ENCODE data around the gene RBSN.
A peak's percentile ranks its signal among the peaks of the same experiment; 100 is the strongest.

RBSN gene

DNA sequence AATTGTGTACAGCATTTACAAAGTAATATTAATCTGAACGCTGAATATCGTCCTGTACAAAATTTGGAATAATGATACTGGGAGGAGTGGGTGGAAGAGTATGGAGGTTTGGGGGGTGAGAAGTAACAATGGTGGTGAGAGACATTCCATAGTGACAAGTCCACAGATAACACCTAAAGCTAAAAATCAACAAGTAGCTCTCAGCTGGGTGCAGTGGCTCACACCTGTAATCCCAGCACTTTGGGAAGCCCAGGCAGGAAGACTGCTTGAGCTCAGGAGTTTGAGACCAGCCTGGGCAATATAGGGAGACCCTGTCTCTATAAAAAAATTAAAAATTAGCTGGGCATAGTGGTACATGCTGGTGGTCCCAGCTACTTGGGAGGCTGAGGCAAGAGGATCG lies 38.9 kb downstream of the RBSN start:
- no peak for DNase-seq (ENCODE audit: low read depth in 2 of 2)

GRCh38 chr3:15056676-15057404 lies 42.1 kb downstream of the RBSN start:
- no peak for DNase-seq (ENCODE audit: low read depth in 2 of 2)

GRCh38 chr3:15055019-15055557 lies 43.9 kb downstream of the RBSN start:
- DNase-seq (ENCODE audit: low read depth in 2 of 2): peak; percentile 19 to 47

- no peak for DNase-seq (ENCODE audit: low read depth in 2 of 2)
These were observed 45.4 kb downstream of the RBSN start for GRCh38 chr3:15053541-15053940.

- DNase-seq (ENCODE audit: low read depth in 2 of 2): no peak
These were observed 46.4 kb downstream of the RBSN start for GRCh38 chr3:15052335-15053242.

DNA sequence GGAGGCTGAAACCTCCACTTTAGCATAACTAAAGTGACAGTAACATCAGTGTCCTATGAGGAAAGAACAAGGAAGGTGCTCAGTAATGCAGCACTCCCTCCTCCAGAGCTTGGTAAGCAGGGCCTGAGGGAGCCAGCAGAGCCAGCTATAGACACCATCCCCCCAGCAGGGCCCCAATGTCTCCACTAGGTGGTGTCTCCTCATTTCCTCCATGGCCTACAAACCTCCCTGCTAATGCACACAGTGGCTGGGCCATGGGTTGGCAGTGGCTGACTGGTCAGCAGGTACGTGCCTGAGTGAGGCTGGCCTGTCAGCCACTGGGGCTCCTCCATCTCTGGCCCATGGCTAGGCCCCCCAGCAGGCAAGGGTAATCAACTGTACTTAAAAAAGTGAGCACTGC lies 47.4 kb downstream of the RBSN start:
- DNase-seq (ENCODE audit: low read depth in 2 of 2): no peak

DNA sequence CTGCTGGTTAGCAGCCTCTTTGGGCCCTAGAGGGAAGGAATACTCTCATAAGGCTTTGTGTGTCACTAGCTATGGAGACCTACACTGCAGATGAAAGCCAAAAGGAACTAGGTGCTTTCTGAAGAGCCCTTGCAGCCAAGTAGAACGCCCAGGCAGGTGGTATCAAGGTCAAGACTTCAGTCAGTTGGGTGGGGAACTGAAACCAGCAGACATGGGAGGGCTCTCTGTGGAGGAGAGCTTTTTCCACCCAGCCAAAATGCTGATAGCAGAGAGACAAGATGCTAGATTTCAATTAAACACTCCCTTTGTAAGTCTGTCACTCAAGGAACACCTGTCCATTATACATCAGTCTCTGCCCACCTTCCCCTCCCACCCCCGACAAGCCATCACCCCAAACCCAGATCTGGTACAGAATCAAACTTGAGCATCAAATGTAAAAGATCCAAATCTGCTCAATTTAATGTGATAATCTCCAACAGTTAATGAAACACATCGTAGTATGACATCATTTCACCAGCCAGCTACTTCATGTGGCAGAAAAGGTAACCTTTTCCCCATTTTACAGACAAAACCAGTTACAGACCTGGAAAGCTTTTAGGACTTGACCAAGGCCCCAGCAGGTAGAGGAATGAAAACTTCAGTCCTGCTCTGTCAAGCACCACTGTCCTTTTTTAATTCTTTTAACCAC lies 48.4 kb downstream of the RBSN start:
- no peak for DNase-seq (ENCODE audit: low read depth in 2 of 2)

DNA sequence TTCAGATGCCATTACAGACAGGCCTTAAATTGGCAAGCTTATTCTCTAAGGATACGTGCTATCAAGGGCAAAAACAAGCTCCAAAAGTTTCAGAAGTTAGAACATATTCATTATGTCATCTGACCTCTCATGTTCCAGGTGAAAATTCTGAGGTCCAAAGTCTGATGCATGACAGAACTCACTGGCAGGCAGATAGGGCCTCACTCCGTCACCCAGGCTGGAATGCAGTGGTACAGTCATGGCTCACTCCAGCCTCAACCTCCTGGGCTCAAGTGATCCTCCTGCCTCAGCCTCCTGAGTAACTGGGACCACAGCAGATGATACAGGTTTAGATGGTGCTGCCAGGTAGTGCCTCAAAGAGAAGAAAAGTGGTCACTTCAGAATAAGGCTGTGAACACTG lies 49.4 kb downstream of the RBSN start:
- DNase-seq (ENCODE audit: low read depth in 2 of 2): no peak

DNA sequence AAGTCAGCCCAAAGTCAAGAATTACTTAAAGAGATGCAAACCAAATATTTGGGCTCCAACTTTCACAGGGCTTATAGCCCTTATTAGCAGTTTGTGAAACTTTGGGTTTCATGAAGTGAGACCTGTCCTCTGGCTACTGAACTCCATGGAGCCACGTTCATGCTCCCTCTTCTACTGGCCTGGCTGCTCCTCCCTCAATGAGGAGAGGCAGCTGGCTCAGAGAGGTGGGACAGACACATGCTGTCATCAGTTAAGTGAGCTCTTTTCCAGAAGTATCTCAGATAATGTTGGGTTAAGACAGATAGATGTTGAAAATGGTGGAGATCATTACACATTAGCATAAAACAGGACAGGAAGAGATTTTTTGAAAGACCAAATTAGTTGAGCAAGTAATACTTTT lies 53.3 kb downstream of the RBSN start:
- DNase-seq (ENCODE audit: low read depth in 2 of 2): no peak

- DNase-seq (ENCODE audit: low read depth in 2 of 2): no peak
These were observed 54.6 kb downstream of the RBSN start for GRCh38 chr3:15044326-15044725.

- no peak for DNase-seq (ENCODE audit: low read depth in 2 of 2)
These were observed 55.4 kb downstream of the RBSN start for GRCh38 chr3:15043408-15044171.

- no peak for DNase-seq (ENCODE audit: low read depth in 2 of 2)
These were observed 56.0 kb downstream of the RBSN start for GRCh38 chr3:15042936-15043335.

DNA sequence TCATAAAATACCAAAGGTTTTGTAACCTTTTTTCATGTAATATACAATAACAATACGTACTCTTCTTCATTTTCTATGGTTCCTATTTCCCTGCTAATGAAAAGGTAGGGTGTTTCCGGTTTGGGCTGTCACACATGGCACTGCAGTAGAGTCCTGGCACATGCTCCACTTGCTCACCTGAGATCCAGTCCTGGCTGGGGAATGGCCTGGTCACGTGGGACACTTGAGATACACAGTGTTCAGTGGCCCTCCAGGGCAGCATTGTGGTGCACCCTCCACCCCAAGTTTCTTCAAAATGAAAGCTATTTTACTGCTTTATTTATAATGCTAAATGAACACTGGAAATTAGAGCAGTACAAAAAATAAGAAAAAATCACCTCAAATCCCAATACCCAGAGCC lies 57.0 kb downstream of the RBSN start:
- no peak for DNase-seq (ENCODE audit: low read depth in 2 of 2)

DNA sequence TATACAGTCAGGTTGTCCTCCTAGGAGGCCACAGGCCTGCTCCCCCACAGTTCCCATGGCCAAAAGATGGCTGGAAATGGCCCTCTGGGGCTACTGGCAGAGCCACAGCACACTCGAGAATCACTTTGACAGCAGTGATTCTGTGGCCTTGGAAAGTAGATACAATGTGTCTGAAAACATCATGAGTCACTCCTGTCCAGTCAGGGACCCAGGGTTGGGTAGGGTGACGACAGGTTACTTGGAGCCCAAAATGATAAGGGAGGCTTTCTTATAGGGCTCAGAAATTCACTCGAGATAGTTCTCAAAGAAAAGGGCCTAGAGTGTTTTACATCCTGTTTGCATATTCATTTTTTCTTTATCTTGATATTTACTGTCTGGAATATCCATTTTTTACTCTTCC lies 58.1 kb downstream of the RBSN start:
- DNase-seq (ENCODE audit: low read depth in 2 of 2): no peak

- no peak for DNase-seq (ENCODE audit: low read depth in 2 of 2)
These were observed 60.6 kb downstream of the RBSN start for GRCh38 chr3:15038306-15038705.

DNA sequence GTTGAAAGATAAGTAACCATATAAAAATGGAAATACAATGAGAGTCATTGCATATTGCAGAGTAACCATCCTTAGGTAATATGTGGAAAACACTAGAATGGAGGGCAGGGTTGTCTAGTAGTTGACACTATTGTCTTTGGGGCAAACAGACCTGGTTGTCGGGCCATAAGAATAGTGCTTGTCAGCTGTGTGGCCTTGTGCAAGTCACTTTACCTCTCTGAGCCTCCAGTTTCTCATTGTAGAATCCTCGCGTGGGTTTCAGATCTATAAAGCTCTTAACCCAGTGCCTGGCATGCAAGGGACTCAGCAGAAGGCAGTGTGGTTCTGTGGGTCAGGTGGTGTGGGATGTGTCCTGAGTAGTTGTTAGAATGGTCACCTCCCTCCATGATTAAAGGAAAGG lies 65.8 kb downstream of the RBSN start:
- no peak for DNase-seq (ENCODE audit: low read depth in 2 of 2)

- no peak for DNase-seq (ENCODE audit: low read depth in 2 of 2)
These were observed 66.3 kb downstream of the RBSN start for GRCh38 chr3:15032650-15033049.

DNA sequence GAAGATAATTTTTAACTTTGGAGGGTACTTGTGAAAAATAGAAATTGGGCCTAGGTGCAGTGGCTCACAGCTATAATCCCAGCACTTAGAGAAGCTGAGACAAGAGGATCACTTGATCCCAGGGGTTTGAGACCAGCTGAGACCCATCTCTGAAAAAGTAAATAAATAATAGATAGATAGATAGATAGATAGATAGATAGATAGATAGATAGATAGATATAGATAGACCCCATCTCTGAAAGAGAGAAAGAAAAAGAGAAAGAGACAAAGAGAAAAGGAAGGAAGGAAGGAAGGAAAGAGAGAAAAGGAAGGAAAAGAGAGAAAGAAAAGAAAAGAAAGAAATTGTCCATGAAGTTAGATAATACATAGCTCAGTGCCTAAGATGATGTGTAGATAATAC lies 69.3 kb downstream of the RBSN start:
- no peak for DNase-seq (ENCODE audit: low read depth in 2 of 2)

- no peak for DNase-seq (ENCODE audit: low read depth in 2 of 2)
These were observed 75.2 kb downstream of the RBSN start for GRCh38 chr3:15023719-15024118.

- no peak for DNase-seq (ENCODE audit: low read depth in 2 of 2)
These were observed 75.7 kb downstream of the RBSN start for GRCh38 chr3:15023249-15023648.
